Ovary (tissue), 3 donors: ENCODE data around the gene NDUFA13.

Experiments used
- POLR2A ChIP-seq: fragments of 450-650 bp; IDR thresholded peaks from one replicate; pipeline ENCODE4 v1.6.1; 2017; ENCODE audit warnings: antibody characterized with exemption, mild to moderate bottlenecking, moderate library complexity
- TF ChIP-seq, protein P1 (sequence below), 3 donors: fragments of 450-650 bp in 2 of 3; fragments of 200-600 bp in 1 of 3; IDR thresholded peaks; one replicate each; pipeline versions ENCODE4 v1.5.1 to v1.8.0; 2016 to 2022; ENCODE audit warnings: antibody characterized with exemption in 3 of 3, mild to moderate bottlenecking in 1 of 3
- donor health status: DM: no; HTN: no; CAD: no.

DNA sequence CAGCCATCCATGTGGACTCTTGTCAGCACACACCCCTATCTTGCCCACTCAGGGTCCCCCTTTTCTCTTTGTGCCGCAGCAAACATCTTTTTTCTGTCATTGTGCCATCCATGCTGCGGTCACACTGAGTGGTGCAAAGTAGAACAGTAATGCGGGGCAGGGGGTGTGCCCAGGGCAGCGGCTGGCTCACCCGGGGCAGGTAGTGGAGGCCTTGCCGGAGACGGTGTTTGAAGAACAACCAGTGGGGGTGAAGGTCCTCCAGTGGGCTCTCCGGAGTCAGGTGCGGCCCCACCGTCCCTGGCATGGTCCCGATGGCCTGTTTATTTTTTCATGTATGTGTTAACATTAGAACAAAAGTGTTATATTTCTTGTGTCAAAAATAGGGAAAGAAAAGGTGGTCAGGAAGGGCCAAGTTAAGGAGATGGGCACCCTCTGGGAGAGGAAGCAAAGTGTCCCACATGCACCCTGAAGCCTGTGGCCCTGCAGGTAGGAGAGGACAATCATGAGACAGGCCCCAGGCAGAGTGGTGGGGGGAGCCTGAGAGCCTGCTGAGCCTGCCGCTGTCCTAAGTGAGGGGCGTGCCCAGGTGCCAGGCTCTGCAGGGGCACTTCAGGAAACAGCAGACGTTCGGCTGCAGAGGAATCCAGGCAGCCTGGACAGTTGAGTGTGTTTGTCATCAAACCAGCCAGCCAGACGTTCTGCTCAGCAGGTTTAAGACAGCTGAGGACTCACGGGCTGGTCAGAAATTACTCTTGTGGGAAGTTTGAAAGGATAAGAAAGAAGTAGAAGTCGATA is 13.0 kb upstream of the NDUFA13 start:
- TF ChIP-seq, protein P1, sequence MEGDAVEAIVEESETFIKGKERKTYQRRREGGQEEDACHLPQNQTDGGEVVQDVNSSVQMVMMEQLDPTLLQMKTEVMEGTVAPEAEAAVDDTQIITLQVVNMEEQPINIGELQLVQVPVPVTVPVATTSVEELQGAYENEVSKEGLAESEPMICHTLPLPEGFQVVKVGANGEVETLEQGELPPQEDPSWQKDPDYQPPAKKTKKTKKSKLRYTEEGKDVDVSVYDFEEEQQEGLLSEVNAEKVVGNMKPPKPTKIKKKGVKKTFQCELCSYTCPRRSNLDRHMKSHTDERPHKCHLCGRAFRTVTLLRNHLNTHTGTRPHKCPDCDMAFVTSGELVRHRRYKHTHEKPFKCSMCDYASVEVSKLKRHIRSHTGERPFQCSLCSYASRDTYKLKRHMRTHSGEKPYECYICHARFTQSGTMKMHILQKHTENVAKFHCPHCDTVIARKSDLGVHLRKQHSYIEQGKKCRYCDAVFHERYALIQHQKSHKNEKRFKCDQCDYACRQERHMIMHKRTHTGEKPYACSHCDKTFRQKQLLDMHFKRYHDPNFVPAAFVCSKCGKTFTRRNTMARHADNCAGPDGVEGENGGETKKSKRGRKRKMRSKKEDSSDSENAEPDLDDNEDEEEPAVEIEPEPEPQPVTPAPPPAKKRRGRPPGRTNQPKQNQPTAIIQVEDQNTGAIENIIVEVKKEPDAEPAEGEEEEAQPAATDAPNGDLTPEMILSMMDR (IDR thresholded peaks at IDR 0.05), result no peak
- no peak for TF ChIP-seq POLR2A
